Mononuclear cell (primary cell): ENCODE measurements around the gene MYO9B. TPM values are rescaled to one million over a fixed set of nuclear protein-coding genes. Genes with fewer than 3 reads are reported as not detected.
A peak's percentile ranks its signal among the peaks of the same experiment; 100 is the strongest.
"Not testable (repeated sequence)": the region's sequence is repeated elsewhere in the genome, so short reads cannot be mapped to it uniquely, and the experiment has no call there.

Experiments
- H3K27me3 ChIP-seq: 2 replicates; pipeline ENCODE4 v1.6.0; 2011; ENCODE audit warnings: low read length, control low read depth; ENCODE audit not compliant: insufficient read depth
- H3K4me1 ChIP-seq: 2 replicates; pipeline ENCODE4 v1.5.1; 2011; ENCODE audit warnings: mild to moderate bottlenecking, low read length, control low read depth; ENCODE audit not compliant: insufficient read depth
- H3K4me3 ChIP-seq: 2 replicates; pipeline ENCODE4 v1.5.1; 2011; ENCODE audit warnings: mild to moderate bottlenecking, low read length, moderate library complexity
- H3K9me3 ChIP-seq: 2 replicates; pipeline ENCODE4 v1.5.1; 2011; ENCODE audit warnings: low read depth, mild to moderate bottlenecking, control low read depth, low read length
- total RNA-seq: library from RNA; depleted of rRNA; stranded (reverse); fragments of >200 nt; gene quantifications from one replicate; pipeline ENCODE4 v1.2.3, GENCODE V29; 2012

MYO9B gene
- total RNA-seq, 1 donor, result 197 TPM

DNA sequence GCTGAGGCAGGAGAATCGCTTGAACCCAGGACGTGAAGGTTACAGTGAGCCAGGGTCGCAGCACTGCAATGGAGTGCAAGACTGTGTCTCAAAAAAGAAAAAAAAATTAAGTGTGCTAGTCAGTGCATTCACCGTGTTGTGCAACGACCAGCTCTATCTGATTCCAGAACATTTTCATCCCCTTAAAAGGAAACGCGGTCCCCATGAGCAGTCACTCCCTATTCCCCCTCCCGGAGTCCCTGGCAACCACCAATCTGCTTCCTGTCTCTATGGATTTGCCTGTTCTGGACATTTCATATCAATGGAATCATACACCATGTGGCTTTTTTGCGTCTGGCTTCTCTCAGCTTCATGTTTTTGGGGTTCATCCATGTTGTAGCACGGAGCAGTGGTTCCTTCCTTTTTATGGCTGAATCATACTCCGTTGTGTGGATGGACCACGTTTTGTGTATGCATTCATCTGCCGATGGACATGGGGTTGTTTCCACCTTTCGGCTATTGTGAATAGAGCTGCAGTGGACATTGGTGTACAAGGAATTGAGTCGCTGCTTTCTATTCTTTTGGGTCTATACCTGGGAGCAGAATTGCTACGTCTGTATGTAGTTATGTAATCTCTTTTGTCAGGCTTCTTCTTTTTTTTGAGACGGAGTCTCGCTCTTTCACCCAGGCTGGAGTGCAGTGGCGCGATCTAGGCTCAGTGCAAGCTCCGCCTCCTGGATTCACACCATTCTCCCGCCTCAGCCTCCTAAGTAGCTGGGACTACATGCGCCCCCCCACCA, 19.8 kb downstream of the MYO9B start:
- Histone ChIP-seq H3K4me3 (no peak overlapping the region), H3K4me1 (peaks cover 65% of the 10 kb centered on the region), H3K9me3 (no peaks in the 10 kb centered on the region), H3K27me3 (no peaks in the 10 kb centered on the region)

DNA sequence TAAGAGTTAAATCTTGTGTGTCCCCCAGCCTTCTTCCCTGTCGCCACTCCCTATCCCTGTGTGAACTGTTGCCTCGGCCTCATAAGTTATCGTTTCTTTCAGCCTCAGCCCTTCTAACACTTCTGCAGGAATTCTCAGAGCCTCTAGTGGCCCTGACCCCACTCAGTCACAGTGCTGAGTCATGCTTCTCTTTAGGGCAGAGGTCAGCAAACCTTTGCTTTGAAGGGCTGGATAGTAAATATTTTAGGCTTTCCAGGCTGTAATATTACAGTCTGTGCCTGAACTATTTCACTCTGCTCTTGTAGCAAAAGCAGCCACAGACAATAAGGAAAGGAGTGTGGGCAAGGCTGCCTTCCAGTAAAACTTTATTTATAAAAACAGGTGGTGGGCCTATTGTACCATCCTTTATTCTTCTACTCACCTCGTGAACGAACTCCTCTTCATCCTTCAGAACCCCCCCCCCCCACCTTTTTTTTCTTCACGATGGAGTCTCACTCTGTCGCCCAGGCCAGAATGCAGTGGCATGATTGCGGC, 22.1 kb downstream of the MYO9B start:
- H3K4me3 ChIP-seq, result no peak overlapping the region
- no peaks in the 10 kb centered on the region for H3K27me3 ChIP-seq
- peaks cover 42% of the 10 kb centered on the region for H3K4me1 ChIP-seq
- H3K9me3 ChIP-seq, result no peaks in the 10 kb centered on the region

DNA sequence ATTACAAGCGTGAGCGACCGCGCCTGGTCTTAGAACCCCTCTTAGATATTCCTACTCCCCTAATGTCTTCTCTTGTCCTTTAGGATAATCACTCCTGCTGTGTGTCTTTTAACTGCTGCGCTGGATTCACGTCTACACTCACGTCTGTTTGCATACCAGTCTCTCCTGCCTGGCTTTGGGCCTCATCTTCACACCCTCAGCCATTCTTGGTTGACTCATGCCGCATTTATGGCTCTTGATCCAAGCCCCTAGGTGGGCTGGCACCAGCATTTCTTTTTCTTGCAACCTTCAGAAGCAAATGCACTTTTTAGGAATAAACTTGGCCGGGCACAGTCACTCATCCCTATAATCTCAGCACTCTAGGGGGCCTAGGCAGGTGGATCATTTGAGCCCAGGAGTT, 22.7 kb downstream of the MYO9B start:
- peaks cover 36% of the 10 kb centered on the region for H3K4me1 ChIP-seq
- H3K9me3 ChIP-seq, result no peaks in the 10 kb centered on the region
- H3K4me3 ChIP-seq, result no peak overlapping the region
- no peaks in the 10 kb centered on the region for H3K27me3 ChIP-seq

DNA sequence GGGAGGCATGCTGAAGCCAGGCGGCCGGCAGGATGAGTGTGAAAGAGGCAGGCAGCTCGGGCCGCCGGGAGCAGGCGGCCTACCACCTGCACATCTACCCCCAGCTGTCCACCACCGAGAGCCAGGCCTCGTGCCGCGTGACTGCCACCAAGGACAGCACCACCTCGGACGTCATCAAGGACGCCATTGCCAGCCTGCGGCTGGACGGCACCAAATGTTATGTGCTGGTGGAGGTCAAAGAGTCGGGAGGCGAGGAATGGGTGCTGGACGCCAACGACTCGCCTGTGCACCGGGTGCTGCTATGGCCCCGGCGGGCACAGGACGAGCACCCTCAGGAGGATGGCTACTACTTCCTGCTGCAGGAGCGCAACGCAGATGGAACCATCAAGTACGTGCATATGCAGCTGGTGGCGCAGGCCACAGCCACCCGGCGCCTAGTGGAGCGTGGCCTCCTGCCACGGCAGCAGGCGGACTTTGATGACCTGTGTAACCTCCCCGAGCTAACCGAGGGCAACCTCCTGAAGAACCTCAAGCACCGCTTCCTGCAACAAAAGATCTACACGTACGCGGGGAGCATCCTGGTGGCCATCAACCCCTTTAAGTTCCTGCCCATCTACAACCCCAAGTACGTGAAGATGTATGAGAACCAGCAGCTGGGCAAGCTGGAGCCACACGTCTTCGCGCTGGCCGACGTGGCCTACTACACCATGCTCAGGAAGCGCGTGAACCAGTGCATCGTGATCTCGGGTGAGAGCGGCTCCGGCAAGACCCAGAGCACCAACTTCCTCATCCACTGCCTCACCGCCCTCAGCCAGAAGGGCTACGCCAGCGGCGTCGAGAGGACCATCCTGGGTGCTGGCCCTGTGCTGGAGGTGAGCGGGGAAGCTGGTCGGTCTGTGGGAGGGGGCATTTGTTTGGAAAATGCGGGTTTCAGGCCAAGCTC, 26.4 kb downstream of the MYO9B start:
- H3K9me3 ChIP-seq, result no peaks in the 10 kb centered on the region
- peaks cover 42% of the 10 kb centered on the region for H3K4me1 ChIP-seq
- no peaks in the 10 kb centered on the region for H3K27me3 ChIP-seq
- H3K4me3 ChIP-seq, result no peak overlapping the region

DNA sequence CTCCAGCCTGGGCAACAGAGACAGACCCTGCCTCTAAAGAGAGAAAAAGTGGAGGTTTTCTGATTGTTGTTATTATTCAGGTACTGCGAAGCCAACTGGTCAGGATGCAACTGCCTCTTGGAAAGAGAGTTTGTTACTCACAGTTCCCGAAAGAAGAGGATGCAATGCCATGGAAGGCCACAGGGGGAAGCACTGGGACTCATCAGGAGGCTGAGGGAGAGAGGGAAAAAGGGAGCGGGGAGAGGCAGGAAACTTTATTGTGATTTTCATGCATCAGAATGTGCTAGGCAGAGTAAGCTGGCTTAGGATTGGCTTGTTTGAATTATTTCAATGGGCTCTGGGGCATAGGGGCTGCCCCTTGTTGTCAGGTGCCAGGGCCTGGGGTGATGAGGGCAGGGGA, 27.6 kb downstream of the MYO9B start:
- peaks cover 42% of the 10 kb centered on the region for H3K4me1 ChIP-seq

DNA sequence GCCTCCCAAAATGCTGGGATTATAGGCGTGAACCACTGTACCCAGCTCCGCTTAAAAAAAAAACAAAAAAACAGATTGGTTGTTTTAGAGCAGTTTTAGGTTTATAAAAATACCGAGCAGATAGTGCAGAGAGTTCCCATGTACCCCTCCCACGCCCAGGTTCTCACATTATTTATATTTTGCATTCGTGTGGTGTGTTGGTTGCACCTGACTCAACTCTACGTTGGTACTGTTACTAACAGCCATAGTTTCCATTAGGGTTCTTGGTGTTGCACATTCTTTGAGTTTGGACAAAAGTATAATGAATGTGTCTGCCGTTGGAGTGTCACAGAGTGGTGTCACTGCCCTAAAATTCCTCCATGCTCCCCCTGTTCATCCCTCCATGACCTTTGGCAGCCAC, 29.1 kb downstream of the MYO9B start:
- Histone ChIP-seq H3K27me3 (no peaks in the 10 kb centered on the region), H3K9me3 (no peaks in the 10 kb centered on the region), H3K4me1 (peaks cover 56% of the 10 kb centered on the region), H3K4me3 (no peak overlapping the region)

More for the DNA sequence above, 27.6 kb downstream of the MYO9B start:
- Histone ChIP-seq H3K4me3 (no peak overlapping the region), H3K27me3 (no peaks in the 10 kb centered on the region), H3K9me3 (no peaks in the 10 kb centered on the region)

DNA sequence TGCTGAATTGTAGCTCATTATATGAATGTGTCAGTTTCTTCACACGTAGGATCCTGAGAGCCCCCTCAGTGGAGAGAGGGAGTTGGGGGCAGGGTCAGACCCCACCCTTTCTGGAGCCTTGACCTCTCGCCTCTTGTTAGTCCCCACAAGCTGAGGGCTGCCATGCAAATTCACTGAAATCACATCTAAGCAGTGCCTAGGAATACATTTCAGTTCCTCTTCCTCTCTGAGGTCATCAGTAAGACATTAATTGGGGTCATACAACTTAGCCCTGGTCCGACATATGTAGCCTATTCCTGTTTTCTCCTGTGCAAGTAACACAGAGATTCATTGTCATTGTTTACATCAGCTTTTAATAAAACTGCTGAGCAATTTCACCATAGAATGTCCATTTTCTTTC, 30.0 kb downstream of the MYO9B start:
- Histone ChIP-seq H3K4me3 (no peak overlapping the region), H3K27me3 (no peaks in the 10 kb centered on the region), H3K4me1 (peaks cover 65% of the 10 kb centered on the region), H3K9me3 (no peaks in the 10 kb centered on the region)

DNA sequence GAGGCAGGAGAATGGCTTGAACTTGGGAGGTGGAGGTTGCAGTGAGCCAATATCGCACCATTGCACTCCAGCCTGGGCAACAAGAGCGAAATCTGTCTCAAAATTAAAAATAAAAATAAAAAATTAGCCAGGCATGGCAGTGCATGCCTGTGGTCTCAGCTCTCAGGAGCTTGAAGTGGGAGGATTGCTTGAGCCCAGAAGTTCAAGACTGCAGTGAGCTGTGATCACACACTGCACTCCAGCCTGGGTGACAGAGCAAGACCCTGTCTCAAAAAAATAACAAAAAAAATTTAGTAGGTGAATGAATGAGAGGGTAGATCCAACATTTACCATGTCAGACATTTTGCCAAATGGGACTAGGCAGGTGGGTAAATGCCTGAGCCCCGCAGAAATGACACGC, 31.4 kb downstream of the MYO9B start:
- not testable (repeated sequence) for H3K9me3 ChIP-seq, H3K27me3 ChIP-seq, H3K4me3 ChIP-seq
- H3K4me1 ChIP-seq, result peaks cover 79% of the 10 kb centered on the region

DNA sequence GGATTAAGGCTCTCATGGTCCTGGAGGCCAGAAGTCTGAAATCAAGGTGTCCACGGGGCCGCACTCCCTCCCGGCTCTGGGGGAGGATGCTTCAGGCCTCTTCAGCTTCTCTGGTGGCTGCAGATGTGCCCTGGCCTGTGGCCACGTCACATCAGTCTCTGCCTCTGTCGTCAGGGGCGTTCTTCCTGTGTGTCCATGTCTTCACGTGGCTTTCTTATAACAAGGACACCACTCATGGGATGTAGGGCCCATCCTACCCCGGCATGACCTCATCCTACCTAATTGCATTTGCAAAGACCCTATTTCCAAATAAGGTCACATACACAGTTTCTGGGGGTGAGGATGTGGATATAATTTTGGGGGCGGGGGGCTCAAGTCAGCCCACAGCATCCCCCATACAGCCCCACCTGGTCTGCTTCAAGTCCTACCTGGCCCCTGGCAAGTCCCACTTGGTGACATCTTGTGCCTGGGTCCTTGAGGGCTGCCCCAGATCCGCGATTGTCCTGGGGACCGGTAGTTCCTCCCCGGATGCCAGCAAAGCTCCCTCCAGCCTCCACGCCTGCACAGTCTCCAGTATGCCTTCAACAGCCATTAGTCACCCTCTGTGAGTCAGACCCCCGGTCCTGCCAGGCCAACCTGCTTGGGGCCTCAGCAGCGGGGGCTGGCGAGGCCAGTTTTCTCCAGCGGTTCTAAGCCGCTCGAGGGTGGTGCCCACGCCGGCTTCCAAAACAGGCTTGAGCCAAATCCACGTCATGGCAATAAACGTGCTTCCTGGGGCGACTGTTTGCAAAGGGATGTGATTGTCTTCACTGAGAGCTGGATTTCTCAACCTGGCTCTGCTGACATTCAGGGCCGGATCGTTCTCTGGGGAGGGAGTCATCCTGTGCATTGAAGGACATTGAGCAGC, 32.2 kb downstream of the MYO9B start:
- Histone ChIP-seq H3K27me3 (no peaks in the 10 kb centered on the region), H3K4me3 (no peak overlapping the region), H3K9me3 (no peaks in the 10 kb centered on the region), H3K4me1 (peaks cover 87% of the 10 kb centered on the region)

DNA sequence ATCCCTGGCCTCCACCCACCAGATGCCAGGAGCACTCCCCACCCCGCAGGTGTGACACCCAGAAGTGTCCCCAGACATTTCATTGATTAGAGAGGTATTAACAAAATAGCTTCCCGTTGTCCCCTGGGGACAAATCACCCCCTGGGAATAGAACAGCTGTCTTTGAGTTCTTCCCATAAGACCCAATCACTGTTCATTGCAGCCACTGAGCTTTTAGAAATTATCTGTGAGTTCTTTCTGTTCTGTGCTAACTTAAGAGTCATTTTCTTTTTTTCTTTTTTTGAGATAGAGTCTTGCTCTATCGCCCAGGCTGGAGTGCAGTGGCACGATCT, 32.8 kb downstream of the MYO9B start:
- Histone ChIP-seq H3K9me3 (no peaks in the 10 kb centered on the region), H3K4me1 (peaks cover 94% of the 10 kb centered on the region)

DNA sequence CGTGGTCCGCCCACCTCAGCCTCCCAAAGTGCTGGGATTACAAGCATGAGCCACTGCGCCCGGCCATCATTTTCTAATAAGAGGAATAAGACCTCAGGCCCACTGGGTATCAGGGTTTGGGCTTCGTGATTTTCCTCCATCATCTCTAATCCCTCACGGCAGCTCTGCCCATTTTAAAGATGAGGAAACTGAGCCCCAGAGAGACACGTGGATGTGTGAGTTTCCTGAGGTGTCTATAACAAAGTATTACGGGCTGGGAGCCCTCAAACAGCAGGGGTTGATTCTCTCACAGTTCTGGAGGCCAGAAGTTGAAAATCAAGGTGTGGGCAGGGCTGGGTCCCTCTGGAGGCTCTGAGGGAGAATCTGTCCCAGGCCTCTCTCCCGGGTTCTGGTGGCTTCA, 33.7 kb downstream of the MYO9B start:
- Histone ChIP-seq H3K27me3 (no peaks in the 10 kb centered on the region), H3K4me3 (peak overlapping the region; percentile 30), H3K9me3 (no peaks in the 10 kb centered on the region), H3K4me1 (peaks cover 96% of the 10 kb centered on the region)

More for the DNA sequence above, 32.8 kb downstream of the MYO9B start:
- Histone ChIP-seq H3K27me3 (no peaks in the 10 kb centered on the region), H3K4me3 (no peak overlapping the region)

DNA sequence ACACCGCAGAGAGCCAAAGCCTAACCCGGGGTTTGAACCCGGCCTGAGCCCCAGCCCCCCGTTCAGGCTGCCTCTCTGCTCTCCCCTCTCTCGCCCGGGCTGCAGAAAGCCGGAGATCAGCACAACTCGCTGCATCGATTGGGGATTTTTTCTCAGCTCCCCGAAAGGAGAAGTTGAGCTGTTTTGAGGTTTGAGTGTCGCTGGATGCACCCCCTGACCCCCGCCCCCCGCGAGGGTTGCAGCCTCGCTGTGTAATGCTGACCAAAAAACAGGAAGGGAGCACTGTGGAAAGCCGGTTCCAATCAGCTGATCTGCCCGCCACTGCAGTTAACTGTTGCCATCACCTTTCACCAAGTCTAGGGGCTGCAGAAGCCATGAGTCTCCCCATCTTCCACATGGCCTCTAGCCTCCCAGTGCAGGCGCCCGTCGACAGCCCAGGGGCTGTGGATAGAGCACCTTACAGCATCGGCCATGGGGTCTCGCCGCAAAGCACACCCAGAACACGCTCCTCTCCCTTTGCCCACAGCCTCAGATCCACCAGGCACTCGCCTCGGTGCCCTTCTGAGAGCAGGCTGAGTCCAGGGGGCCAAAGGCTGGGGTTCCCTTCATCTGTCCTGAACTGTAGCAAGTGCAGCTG, 34.5 kb downstream of the MYO9B start:
- Histone ChIP-seq H3K4me1 (peaks cover 89% of the 10 kb centered on the region), H3K27me3 (no peaks in the 10 kb centered on the region), H3K9me3 (no peaks in the 10 kb centered on the region), H3K4me3 (peak overlapping the region; percentile 30)

DNA sequence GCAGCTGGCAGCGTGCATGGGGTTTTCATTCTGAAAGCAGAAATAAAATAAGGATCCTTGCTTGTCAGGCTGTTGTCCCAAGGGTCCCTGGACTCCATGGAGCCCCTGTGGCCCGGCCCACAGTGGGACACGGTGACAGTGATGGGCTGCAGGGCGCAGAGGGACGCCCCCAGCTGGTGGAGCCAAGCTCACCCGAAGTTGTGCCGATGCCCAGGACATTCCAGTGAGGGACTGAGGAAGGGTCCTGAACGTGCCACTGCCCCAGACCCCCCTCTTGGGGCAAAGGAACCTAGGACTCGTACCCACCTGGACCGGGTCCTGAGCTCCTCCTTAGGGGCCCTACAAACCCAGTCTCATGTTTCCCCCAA, 35.0 kb downstream of the MYO9B start:
- Histone ChIP-seq H3K4me1 (peaks cover 84% of the 10 kb centered on the region), H3K9me3 (no peaks in the 10 kb centered on the region), H3K27me3 (no peaks in the 10 kb centered on the region), H3K4me3 (no peak overlapping the region)

DNA sequence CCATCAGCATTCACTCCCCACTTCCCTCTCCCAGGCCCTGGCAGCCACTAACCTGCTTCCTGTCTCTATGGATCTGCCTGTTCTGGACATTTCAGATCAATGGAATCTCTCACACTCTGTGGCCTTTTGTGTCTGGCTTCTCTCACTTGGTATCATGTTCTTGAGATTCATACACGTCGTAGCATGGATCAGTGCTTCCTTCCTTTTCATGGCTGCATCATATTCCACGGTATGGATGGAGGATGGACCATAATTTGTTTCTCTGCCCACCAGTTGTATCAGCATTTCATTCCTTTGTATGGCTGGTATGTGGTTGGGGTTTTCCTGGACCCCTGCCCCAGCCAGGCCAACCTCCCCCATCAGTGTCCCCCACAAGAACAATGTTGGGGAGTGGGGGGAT, 36.2 kb downstream of the MYO9B start:
- Histone ChIP-seq H3K27me3 (no peaks in the 10 kb centered on the region), H3K4me3 (no peak overlapping the region), H3K4me1 (peaks cover 81% of the 10 kb centered on the region), H3K9me3 (no peaks in the 10 kb centered on the region)
